Activated T-cell treated with anti-CD3 and anti-CD28 coated beads, Interleukin-2, amount 50 U/mL, for 24 hours (primary cell): Measurements from ENCODE around the gene SFT2D3.

Experiments
- DNase-seq: peaks from one replicate; pipeline ENCODE4 v3.0.0-alpha.2; 2020
- H3K27ac Mint-ChIP-seq: 2 replicates; pipeline ENCODE4 v1.8.0; 2020; ENCODE audit warnings: mild to moderate bottlenecking, mixed read lengths
- H3K27me3 Mint-ChIP-seq: 2 replicates; pipeline ENCODE4 v1.8.0; 2020; ENCODE audit warnings: mixed read lengths
- H3K36me3 Mint-ChIP-seq: 2 replicates; pipeline ENCODE4 v1.8.0; 2020; ENCODE audit warnings: low read depth, mixed read lengths
- H3K4me1 Mint-ChIP-seq: 2 replicates; pipeline ENCODE4 v1.8.0; 2020; ENCODE audit warnings: low read depth, mixed read lengths
- H3K4me3 Mint-ChIP-seq: 2 replicates; pipeline ENCODE4 v1.8.0; 2020; ENCODE audit warnings: mild to moderate bottlenecking, moderate library complexity, mixed read lengths
- H3K9me3 Mint-ChIP-seq: 2 replicates; pipeline ENCODE4 v1.8.0; 2020; ENCODE audit warnings: mixed read lengths

The SFT2D3 gene

GRCh38 chr2:127701193-127701650, at the start of gene SFT2D3:
TSS of gene SFT2D3 (plus strand) at chr2:127701497. CDS start at chr2:127701529, 32 bp downstream.
- H3K9me3 Mint-ChIP-seq = no peaks in the 10 kb centered on the region
- H3K36me3 Mint-ChIP-seq = peaks cover 43% of the 10 kb centered on the region
- peak; percentile 94 for DNase-seq
- peak within 1 kb of the TSS; percentile 97 for H3K27ac Mint-ChIP-seq
- H3K4me1 Mint-ChIP-seq = peaks cover 45% of the 10 kb centered on the region
- no peaks in the 10 kb centered on the region for H3K27me3 Mint-ChIP-seq
- peak within 1 kb of the TSS; percentile 89 for H3K4me3 Mint-ChIP-seq

- H3K4me3 Mint-ChIP-seq = no peak overlapping the region
- H3K36me3 Mint-ChIP-seq = no peaks in the 10 kb centered on the region
- no peak overlapping the region for H3K27ac Mint-ChIP-seq
- no peak for DNase-seq
- H3K9me3 Mint-ChIP-seq = no peaks in the 10 kb centered on the region
- H3K4me1 Mint-ChIP-seq = peaks cover 9% of the 10 kb centered on the region
- no peaks in the 10 kb centered on the region for H3K27me3 Mint-ChIP-seq
These were observed 49.2 kb upstream of the SFT2D3 start for GRCh38 chr2:127651971-127652550.

- Mint-ChIP-seq H3K4me1 (peaks cover 9% of the 10 kb centered on the region), H3K9me3 (no peaks in the 10 kb centered on the region), H3K36me3 (no peaks in the 10 kb centered on the region), H3K4me3 (no peak overlapping the region), H3K27ac (no peak overlapping the region), H3K27me3 (peaks cover 2% of the 10 kb centered on the region)
- no peak for DNase-seq
These were observed 48.4 kb upstream of the SFT2D3 start for GRCh38 chr2:127652786-127653357.

GRCh38 chr2:127653421-127654083, 47.7 kb upstream of the SFT2D3 start:
- Mint-ChIP-seq H3K27me3 (peaks cover 3% of the 10 kb centered on the region), H3K27ac (no peak overlapping the region), H3K36me3 (no peaks in the 10 kb centered on the region), H3K9me3 (no peaks in the 10 kb centered on the region), H3K4me3 (no peak overlapping the region), H3K4me1 (peaks cover 6% of the 10 kb centered on the region)
- DNase-seq = no peak

- Mint-ChIP-seq H3K9me3 (no peaks in the 10 kb centered on the region), H3K36me3 (no peaks in the 10 kb centered on the region), H3K4me1 (peaks cover 4% of the 10 kb centered on the region), H3K27ac (no peak overlapping the region), H3K4me3 (no peak overlapping the region), H3K27me3 (peaks cover 8% of the 10 kb centered on the region)
- DNase-seq = no peak
These were observed 47.0 kb upstream of the SFT2D3 start for GRCh38 chr2:127654084-127654837.

- Mint-ChIP-seq H3K9me3 (no peaks in the 10 kb centered on the region), H3K27ac (no peak overlapping the region), H3K4me3 (no peak overlapping the region), H3K36me3 (no peaks in the 10 kb centered on the region), H3K27me3 (peaks cover 8% of the 10 kb centered on the region), H3K4me1 (no peaks in the 10 kb centered on the region)
- DNase-seq = no peak
These were observed 46.5 kb upstream of the SFT2D3 start for GRCh38 chr2:127654838-127655175.

- Mint-ChIP-seq H3K4me1 (no peaks in the 10 kb centered on the region), H3K9me3 (no peaks in the 10 kb centered on the region), H3K4me3 (no peak overlapping the region), H3K36me3 (no peaks in the 10 kb centered on the region), H3K27me3 (peaks cover 15% of the 10 kb centered on the region), H3K27ac (no peak overlapping the region)
- DNase-seq = no peak
These were observed 45.9 kb upstream of the SFT2D3 start for GRCh38 chr2:127655209-127656073.

GRCh38 chr2:127656569-127657231, 44.6 kb upstream of the SFT2D3 start:
- H3K4me1 Mint-ChIP-seq = no peaks in the 10 kb centered on the region
- no peaks in the 10 kb centered on the region for H3K9me3 Mint-ChIP-seq
- no peak overlapping the region for H3K27ac Mint-ChIP-seq
- H3K36me3 Mint-ChIP-seq = no peaks in the 10 kb centered on the region
- peaks cover 26% of the 10 kb centered on the region for H3K27me3 Mint-ChIP-seq
- DNase-seq = no peak
- no peak overlapping the region for H3K4me3 Mint-ChIP-seq

GRCh38 chr2:127657232-127657595, 44.1 kb upstream of the SFT2D3 start:
- Mint-ChIP-seq H3K27me3 (peaks cover 30% of the 10 kb centered on the region), H3K36me3 (no peaks in the 10 kb centered on the region), H3K4me1 (no peaks in the 10 kb centered on the region), H3K9me3 (no peaks in the 10 kb centered on the region), H3K27ac (no peak overlapping the region), H3K4me3 (no peak overlapping the region)
- DNase-seq = no peak

GRCh38 chr2:127658146-127658545, 43.2 kb upstream of the SFT2D3 start:
- Mint-ChIP-seq H3K27ac (no peak overlapping the region), H3K4me1 (no peaks in the 10 kb centered on the region), H3K9me3 (no peaks in the 10 kb centered on the region), H3K27me3 (peaks cover 37% of the 10 kb centered on the region), H3K36me3 (no peaks in the 10 kb centered on the region), H3K4me3 (no peak overlapping the region)
- no peak for DNase-seq

- no peaks in the 10 kb centered on the region for H3K36me3 Mint-ChIP-seq
- no peaks in the 10 kb centered on the region for H3K9me3 Mint-ChIP-seq
- peaks cover 2% of the 10 kb centered on the region for H3K4me1 Mint-ChIP-seq
- no peak for DNase-seq
- H3K4me3 Mint-ChIP-seq = no peak overlapping the region
- no peak overlapping the region for H3K27ac Mint-ChIP-seq
- H3K27me3 Mint-ChIP-seq = peaks cover 44% of the 10 kb centered on the region
These were observed 42.5 kb upstream of the SFT2D3 start for GRCh38 chr2:127658641-127659407.

GRCh38 chr2:127659408-127660290, 41.6 kb upstream of the SFT2D3 start:
- Mint-ChIP-seq H3K4me3 (no peak overlapping the region), H3K9me3 (no peaks in the 10 kb centered on the region), H3K27me3 (peaks cover 49% of the 10 kb centered on the region), H3K27ac (no peak overlapping the region), H3K4me1 (peaks cover 3% of the 10 kb centered on the region), H3K36me3 (no peaks in the 10 kb centered on the region)
- DNase-seq = no peak

GRCh38 chr2:127660291-127660578, 41.1 kb upstream of the SFT2D3 start:
- no peak overlapping the region for H3K4me3 Mint-ChIP-seq
- no peaks in the 10 kb centered on the region for H3K9me3 Mint-ChIP-seq
- H3K27ac Mint-ChIP-seq = no peak overlapping the region
- peaks cover 3% of the 10 kb centered on the region for H3K4me1 Mint-ChIP-seq
- DNase-seq = no peak
- H3K27me3 Mint-ChIP-seq = peaks cover 54% of the 10 kb centered on the region
- H3K36me3 Mint-ChIP-seq = no peaks in the 10 kb centered on the region
